ENCODE results near the gene ATG12.
"Not testable (repeated sequence)": the region's sequence is repeated elsewhere in the genome, so short reads cannot be mapped to it uniquely, and the experiment has no call there.

The ATG12 gene

DNA sequence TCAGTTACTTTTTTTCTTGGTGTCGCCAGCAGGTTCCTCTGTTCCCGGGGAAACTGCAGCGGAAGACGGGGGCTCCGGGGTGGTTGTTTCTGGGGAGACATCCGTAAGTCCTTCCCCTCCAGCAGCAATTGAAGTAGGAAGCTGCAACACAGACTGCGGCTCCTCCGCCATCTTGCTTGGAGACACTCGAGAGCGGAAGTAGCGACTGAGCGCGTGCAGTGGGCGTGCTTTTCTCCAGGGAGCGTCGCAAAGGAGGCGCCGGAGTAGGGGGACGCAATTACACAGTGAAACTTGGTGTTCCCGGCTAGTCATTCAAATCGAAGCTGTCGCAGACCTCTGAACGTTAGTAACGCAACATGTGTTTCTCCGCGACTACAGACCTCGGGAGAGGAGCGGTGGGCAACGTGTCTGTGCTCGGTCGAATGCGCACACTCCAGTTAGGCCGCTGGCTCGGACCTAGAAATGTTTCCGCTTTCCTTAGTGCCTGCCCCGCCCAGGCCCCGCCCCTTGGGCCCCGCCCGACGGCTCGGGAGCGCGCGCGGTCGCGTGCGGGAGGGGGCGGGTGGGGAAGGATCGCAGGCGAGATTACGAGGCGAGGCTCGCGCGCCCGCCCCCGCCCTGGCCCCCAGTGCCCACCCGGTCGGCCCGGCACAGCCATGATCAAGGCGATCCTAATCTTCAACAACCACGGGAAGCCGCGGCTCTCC is at the start of gene ATG12, which contains the start of gene AP3S1:
Gene ATG12 (minus strand): TSS at position 184 of the 707 bp plus-strand sequence. CDS start 13 bp downstream, at position 171.
Gene AP3S1 (plus strand): TSS at position 554 of the 707 bp plus-strand sequence. CDS start 103 bp downstream, at position 657.
- peak within 1 kb of the TSS; percentile 88 for H3K27ac ChIP-seq
- TF ChIP-seq, protein P1, sequence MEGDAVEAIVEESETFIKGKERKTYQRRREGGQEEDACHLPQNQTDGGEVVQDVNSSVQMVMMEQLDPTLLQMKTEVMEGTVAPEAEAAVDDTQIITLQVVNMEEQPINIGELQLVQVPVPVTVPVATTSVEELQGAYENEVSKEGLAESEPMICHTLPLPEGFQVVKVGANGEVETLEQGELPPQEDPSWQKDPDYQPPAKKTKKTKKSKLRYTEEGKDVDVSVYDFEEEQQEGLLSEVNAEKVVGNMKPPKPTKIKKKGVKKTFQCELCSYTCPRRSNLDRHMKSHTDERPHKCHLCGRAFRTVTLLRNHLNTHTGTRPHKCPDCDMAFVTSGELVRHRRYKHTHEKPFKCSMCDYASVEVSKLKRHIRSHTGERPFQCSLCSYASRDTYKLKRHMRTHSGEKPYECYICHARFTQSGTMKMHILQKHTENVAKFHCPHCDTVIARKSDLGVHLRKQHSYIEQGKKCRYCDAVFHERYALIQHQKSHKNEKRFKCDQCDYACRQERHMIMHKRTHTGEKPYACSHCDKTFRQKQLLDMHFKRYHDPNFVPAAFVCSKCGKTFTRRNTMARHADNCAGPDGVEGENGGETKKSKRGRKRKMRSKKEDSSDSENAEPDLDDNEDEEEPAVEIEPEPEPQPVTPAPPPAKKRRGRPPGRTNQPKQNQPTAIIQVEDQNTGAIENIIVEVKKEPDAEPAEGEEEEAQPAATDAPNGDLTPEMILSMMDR (conservative IDR thresholded peaks at IDR 0.05): no peak

DNA sequence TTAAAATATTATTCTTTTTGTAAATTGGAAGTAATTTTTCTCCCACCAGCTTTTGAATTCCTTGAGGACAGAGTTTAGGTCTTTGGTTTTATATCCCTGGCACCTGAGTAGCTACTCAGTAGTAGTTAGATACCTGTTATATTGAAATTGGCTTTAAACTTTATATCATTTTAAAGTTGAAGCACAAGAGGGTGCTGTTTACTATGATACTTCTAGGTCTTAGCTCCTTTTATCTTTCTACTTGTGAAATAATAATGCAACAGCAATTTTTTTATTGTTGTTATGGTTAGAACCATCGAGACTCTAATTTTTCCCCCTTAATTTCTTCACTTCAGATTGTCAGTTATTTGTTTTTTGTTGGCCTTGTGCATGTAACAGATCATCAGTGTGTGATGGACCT is 46.7 kb upstream of the ATG12 start:
- no peak overlapping the region for H3K27ac ChIP-seq
- TF ChIP-seq, protein P1 (conservative IDR thresholded peaks at IDR 0.05): peak; percentile 58

- not testable (repeated sequence) for H3K27ac ChIP-seq
Observed at GRCh38 chr5:115885208-115885607, 43.8 kb upstream of the ATG12 start.

- no peak overlapping the region for H3K27ac ChIP-seq
- TF ChIP-seq, protein P1 (conservative IDR thresholded peaks at IDR 0.05): no peak
Observed at GRCh38 chr5:115884704-115885103, 43.3 kb upstream of the ATG12 start.

DNA sequence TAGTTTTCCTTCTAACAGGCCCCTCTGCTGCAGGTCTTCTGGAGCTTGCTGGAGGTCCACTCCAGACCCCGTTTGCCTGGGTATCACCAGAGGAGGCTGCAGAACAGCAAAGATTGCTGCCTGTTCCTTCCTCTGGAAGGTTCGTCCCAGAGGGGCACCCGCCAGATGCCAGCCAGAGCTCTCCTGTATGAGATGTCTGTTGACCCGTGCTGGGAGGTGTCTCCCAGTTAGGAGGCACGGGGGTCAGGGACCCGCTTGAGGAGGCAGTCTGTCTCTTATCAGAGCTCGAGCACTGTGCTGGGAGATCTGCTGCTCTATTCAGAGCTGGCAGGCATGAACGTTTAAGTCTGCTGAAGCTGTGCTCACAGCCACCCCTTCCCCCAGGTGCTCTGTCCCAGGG is 41.1 kb upstream of the ATG12 start:
- H3K27ac ChIP-seq: not testable (repeated sequence)

DNA sequence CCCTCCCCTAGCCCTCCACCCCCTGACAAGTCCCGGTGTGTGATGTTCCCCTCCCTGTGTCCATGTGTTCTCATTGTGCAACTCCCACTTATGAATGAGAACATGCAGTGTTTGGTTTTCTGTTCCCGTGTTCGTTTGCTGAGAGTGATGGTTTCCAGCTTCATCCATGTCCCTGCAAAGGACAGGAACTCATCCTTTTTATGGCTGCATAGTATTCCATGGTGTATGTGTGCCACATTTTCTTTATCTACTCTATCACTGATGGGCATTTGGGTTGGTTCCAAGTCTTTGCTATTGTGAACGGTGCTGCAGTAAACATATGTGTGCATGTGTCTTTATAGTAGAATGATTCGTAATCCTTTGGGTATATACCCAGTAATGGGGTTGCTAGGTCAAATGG is 36.0 kb upstream of the ATG12 start:
- H3K27ac ChIP-seq: not testable (repeated sequence)

GRCh38 chr5:115875447-115875846 is 34.1 kb upstream of the ATG12 start:
- TF ChIP-seq, protein P1 (conservative IDR thresholded peaks at IDR 0.05): peak; percentile 17
- H3K27ac ChIP-seq: no peak overlapping the region

DNA sequence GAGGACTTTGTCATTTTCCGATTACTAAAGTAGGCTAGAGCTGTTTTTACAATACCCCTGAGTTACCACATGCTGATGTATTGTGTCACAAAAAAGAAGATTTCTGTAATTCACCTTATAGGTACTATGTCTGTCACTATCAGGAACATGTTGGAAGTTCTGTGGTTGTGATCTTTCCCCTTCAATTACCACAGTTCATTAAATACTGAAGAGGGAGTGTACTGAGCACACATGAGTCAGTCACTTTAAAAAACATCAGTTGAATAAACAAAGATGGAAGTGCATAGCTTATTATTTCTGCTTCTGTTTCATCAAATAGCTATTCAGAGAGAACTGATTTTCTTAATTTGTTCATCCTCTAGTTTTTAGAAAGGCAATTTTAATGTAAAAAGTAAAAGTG is 32.0 kb upstream of the ATG12 start:
- TF ChIP-seq, protein P1 (conservative IDR thresholded peaks at IDR 0.05): no peak
- H3K27ac ChIP-seq: no peak overlapping the region

DNA sequence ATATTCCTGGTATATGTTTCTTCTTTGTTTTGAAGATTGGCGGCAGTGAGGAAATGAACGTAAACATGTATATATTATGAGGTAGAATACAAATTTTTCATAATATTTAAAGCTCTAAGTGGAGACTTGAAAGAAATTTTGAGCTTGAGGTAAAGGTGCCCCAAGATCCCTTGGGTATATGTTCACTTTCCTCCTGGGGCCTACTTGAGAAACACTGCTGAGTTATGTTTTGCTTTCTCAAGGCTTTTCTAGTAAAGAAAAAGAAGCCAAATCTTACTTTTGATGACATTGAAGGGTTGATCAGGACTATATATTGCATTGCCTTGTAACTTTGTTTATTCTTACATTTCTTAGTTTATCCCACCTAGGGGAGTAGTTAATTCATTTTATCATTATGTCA is 31.1 kb upstream of the ATG12 start:
- TF ChIP-seq, protein P1 (conservative IDR thresholded peaks at IDR 0.05): no peak
- no peak overlapping the region for H3K27ac ChIP-seq

Measured in VCaP (cell line).